GM21786 (cell line): ENCODE results near the gene PPP1R12B.
A peak's percentile ranks its signal among the peaks of the same experiment; 100 is the strongest.

Experiments
- ATAC-seq: cut with Tn5 transposase; IDR thresholded peaks from one replicate; pipeline ENCODE4 v1.9.1; 2021; ENCODE audit not compliant: unreplicated experiment

The PPP1R12B gene, protein sequence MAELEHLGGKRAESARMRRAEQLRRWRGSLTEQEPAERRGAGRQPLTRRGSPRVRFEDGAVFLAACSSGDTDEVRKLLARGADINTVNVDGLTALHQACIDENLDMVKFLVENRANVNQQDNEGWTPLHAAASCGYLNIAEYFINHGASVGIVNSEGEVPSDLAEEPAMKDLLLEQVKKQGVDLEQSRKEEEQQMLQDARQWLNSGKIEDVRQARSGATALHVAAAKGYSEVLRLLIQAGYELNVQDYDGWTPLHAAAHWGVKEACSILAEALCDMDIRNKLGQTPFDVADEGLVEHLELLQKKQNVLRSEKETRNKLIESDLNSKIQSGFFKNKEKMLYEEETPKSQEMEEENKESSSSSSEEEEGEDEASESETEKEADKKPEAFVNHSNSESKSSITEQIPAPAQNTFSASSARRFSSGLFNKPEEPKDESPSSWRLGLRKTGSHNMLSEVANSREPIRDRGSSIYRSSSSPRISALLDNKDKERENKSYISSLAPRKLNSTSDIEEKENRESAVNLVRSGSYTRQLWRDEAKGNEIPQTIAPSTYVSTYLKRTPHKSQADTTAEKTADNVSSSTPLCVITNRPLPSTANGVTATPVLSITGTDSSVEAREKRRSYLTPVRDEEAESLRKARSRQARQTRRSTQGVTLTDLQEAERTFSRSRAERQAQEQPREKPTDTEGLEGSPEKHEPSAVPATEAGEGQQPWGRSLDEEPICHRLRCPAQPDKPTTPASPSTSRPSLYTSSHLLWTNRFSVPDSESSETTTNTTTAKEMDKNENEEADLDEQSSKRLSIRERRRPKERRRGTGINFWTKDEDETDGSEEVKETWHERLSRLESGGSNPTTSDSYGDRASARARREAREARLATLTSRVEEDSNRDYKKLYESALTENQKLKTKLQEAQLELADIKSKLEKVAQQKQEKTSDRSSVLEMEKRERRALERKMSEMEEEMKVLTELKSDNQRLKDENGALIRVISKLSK

DNA sequence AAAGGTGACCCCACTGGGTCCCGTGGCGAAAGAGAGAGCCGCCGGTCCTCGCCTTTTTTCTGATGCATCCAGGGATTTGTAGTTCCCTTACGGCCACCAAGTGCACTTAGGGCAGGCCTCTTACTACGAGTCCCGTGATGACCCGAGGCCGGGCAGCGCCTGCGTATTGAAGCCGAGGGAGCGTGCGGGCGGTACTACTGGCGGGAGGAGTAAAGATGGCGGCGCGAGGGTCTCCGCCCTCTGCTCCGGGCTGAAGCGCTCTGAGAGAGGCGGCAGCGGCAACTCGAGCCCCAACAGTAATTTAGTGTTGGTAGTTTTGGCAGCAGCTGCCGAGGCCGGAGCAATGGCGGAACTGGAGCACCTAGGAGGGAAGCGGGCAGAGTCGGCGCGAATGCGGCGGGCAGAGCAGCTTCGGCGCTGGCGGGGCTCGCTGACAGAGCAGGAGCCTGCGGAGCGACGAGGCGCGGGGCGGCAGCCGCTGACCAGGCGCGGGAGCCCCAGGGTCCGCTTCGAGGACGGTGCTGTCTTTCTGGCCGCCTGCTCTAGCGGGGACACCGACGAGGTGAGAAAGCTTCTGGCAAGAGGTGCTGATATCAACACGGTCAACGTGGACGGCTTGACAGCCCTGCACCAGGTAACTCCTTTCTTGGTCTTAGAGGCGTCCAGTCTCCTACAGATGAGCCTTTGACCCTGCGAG lies at the start of gene PPP1R12B:
Gene PPP1R12B, plus strand, starts transcription at position 191 of the 697 bp plus-strand sequence. Its CDS starts 153 bp downstream, at position 344.
- peak; percentile 96 for ATAC-seq

DNA sequence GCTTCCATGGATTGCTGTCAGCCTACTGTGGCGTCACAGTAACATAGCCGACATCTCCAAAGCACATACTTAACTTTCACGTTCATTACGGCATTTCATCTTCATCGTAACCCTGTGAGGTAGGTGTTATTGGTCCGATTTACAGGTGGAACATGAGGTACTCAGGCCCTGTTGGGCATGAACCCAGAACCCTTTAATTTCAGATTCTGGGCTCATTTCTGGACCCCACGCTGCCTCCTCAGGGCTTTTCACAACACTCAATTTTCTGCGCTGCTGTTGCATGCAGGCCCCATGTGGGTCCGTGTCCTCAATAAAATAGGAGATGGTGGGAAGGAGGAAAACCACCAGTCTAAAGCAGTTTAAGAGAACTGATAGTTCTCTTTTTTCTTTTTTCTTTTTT lies 46.3 kb upstream of the PPP1R12B start:
- ATAC-seq = no peak

- no peak for ATAC-seq
These were observed 44.1 kb upstream of the PPP1R12B start for GRCh38 chr1:202304375-202304774.

DNA sequence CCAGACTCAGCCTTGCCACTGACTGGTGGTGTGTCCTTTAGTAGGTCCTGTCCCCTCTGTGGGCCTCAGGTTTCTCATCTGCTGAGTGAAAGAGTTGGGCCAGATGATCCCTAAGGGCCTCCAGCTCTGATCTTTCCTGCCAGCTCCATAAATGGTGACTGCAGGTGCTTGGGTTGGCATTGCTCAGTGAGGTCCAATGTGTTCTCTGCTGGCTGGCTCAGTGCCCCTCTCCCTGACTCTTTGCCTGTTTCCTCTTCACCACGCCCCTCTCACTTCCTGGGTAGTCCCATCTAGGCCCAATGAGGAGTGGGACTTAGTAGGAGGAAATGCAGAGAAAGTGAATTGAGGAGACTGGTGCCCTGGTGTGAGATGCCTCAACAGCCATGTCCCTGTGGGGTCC lies 43.3 kb upstream of the PPP1R12B start:
- ATAC-seq = no peak

GRCh38 chr1:202306535-202307345 lies 41.8 kb upstream of the PPP1R12B start:
- no peak for ATAC-seq

GRCh38 chr1:202310071-202310725 lies 38.3 kb upstream of the PPP1R12B start:
- ATAC-seq = no peak

DNA sequence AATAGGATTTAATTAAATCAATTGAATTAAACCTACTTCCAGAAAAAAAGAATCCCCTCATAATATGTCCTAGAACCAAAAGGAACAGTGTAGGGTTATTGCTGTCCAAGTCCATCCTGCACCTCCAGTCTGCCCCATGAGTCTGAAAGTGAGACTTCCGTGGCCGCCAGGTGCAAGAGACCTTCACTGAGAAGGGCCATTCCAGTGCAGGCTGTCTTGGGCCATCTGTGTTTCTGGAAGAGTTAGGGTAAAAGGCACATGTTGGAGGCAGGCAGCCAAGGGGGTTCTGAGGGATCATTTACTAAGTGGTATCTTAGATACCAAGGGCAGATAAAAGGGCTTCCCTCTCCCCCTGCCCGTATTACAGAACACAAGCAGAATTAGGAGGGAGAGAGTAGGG lies 37.8 kb upstream of the PPP1R12B start:
- no peak for ATAC-seq

DNA sequence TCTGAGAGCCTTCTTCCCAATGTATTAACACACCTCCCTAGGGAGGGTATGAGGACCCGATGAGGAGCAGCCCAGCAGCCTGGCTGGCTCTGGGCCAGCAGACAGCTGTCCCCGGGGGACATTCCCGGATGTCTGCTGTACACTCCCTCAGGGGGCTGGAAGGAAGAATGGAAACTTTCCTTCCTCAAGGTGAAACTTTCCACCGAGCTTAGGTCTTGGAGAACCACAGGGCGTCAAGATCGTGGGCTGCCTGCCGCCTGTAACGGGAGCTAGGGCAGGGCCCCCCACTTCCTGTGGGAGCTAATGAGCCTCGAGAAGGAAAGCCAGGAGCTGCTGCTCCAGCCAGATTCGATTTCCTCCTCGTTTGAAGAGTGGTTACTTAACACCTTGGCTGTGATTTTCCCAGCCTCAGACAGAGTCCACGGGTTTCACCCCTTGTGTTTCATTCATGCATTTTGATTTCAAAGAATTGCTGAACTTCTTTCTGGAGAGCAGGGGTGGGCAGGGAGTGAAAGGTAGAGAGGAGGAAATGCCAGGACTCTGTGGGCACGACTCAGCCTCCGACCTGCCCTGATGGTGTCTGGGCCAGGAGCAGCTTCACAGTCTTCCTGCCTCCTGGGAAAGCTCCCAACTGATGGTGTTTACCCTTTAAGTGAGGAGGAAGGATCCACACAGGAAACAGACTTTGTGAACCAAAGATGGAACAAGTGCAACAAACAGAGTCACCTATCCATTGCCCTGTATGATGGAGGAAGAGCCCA lies 36.4 kb upstream of the PPP1R12B start:
- no peak for ATAC-seq

GRCh38 chr1:202315576-202316168 lies 32.8 kb upstream of the PPP1R12B start:
- peak; percentile 58 for ATAC-seq

- ATAC-seq = no peak
These were observed 32.3 kb upstream of the PPP1R12B start for GRCh38 chr1:202316186-202316585.

GRCh38 chr1:202317941-202318925 lies 30.3 kb upstream of the PPP1R12B start:
- ATAC-seq = no peak

- no peak for ATAC-seq
These were observed 29.0 kb upstream of the PPP1R12B start for GRCh38 chr1:202319381-202320080.

GRCh38 chr1:202320081-202320405 lies 28.5 kb upstream of the PPP1R12B start:
- no peak for ATAC-seq

- ATAC-seq = no peak
These were observed 24.8 kb upstream of the PPP1R12B start for GRCh38 chr1:202323731-202324130.

GRCh38 chr1:202324646-202325045 lies 23.9 kb upstream of the PPP1R12B start:
- ATAC-seq = no peak

DNA sequence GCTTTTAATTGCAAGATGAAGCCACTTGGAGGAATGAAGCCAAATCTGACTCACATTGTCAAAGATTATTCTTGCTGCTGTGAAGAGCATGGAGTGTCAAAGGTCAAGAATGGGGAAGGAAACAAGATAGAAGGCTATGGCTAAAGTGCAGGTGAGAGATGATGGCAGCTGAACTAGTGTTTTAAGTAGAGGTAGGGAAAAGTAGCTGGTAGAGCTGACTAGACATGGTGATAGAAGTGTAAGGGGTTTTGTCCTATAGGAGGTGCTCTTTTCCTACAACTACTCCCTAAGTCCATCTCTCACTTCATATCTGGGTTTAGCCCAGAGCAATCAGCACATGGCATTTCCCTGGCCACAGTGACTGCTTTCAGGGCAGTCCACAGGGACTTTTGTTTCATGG lies 18.6 kb upstream of the PPP1R12B start:
- ATAC-seq = no peak

- no peak for ATAC-seq
These were observed 14.6 kb upstream of the PPP1R12B start for GRCh38 chr1:202333861-202334260.
